Adrenal gland (tissue), 12 donors: ENCODE measurements around the gene ITGA11. TPM values are rescaled to one million over a fixed set of nuclear protein-coding genes. Genes with fewer than 3 reads are reported as not detected.
A peak's percentile ranks its signal among the peaks of the same experiment; 100 is the strongest.

ENCODE experiments used
- DNase-seq, 7 donors: peaks; one replicate each; pipeline ENCODE4 v3.0.0-alpha.2; 2019 to 2020
- H3K27ac ChIP-seq, 5 donors: fragments of 200-600 bp; sonication (generic) in 4 of 5; 1 replicate in 3 of 5; 2 replicates in 2 of 5; pipeline versions ENCODE4 v1.5.1 to v1.8.0; 2016 to 2020; ENCODE audit warnings: mild to moderate bottlenecking in 1 of 5
- H3K27me3 ChIP-seq: fragments of 200-600 bp; 2 replicates; pipeline ENCODE4 v1.8.0; 2021
- H3K36me3 ChIP-seq, 2 donors: fragments of 200-600 bp; replicated peaks in 1 of 2; 1 replicate in 1 of 2; 2 replicates in 1 of 2; pipeline versions ENCODE4 v1.5.1 to v1.8.0; 2018 to 2022
- H3K4me1 ChIP-seq, 2 donors: fragments of 200-600 bp; replicated peaks in 1 of 2; 1 replicate in 1 of 2; 2 replicates in 1 of 2; pipeline versions ENCODE4 v1.5.1 to v1.8.0; 2018 to 2021
- H3K4me3 ChIP-seq, 4 donors: fragments of 200-600 bp; sonication (generic) in 3 of 4; one replicate each; pipeline ENCODE4 v1.5.1; 2016 to 2018
- H3K9me3 ChIP-seq, 3 donors: fragments of 200-600 bp; sonication (generic) in 1 of 3; replicated peaks in 1 of 3; 1 replicate in 2 of 3; 2 replicates in 1 of 3; pipeline versions ENCODE4 v1.5.1 to v1.8.0; 2016 to 2021
- POLR2A ChIP-seq, 2 donors: fragments of 450-650 bp; IDR thresholded peaks; one replicate each; pipeline ENCODE4 v1.6.1; 2017; ENCODE audit warnings: antibody characterized with exemption in 2 of 2, mild to moderate bottlenecking in 2 of 2, moderate library complexity in 1 of 2
- WGBS, 4 donors: extraction: QIAGEN DNeasy Blood & Tissue Kit in 2 of 4; methylation state at CpG; one replicate each; pipeline versions ENCODE4 v1.1.5 to v1.1.7; 2013 to 2017; 5-methylcytosine and 5-hydroxymethylcytosine counted together
- intact Hi-C, 2 donors: fragments of 100-400 bp; cut with DNase I; formaldehyde crosslinking; loops; one replicate each; pipeline versions ENCODE4 v1.14.1 to v1.15.0; 2022 to 2023
- polyA plus RNA-seq, 3 donors: library from polyadenylated mRNA; stranded (reverse); fragments of 200-250 nt in 2 of 3; fragments of 350-450 nt in 1 of 3; fragmentation: Illumina TruSeq in 1 of 3; extraction: RNeasy Lipid Tissue Mini Kit (QIAGEN cat#74804) in 1 of 3; gene quantifications; one replicate each; pipeline ENCODE4 v1.2.3, GENCODE V29; 2013 to 2014
- total RNA-seq, 9 donors: library from RNA; depleted of rRNA in 4 of 9; stranded (reverse); fragments of >200 nt in 4 of 9; fragments of 120-200 nt in 1 of 9; fragmentation: NEBNext Ultra II Directional in 1 of 9; extraction: Animal tissue kit (Norgen Biotek cat#: 25700) in 1 of 9; gene quantifications; one replicate each; pipeline versions ENCODE4 v1.1.0 to v1.2.4, GENCODE V29; 2013 to 2023
- TF ChIP-seq, protein P1 (sequence below), 6 experiments: fragments of 450-650 bp in 4 of 6; fragments of 200-600 bp in 2 of 6; sonication (generic) in 1 of 6; IDR thresholded peaks; 1 replicate in 5 of 6; 2 replicates in 1 of 6; pipeline versions ENCODE4 v1.5.1 to v1.8.0; 2016 to 2021; ENCODE audit warnings: antibody characterized with exemption in 6 of 6, mild to moderate bottlenecking in 2 of 6, moderate library complexity in 1 of 6
- donor health status: healthy with polysubstance abuse.
- donor health status: Bipolar disorder and iron deficiency.
- donor health status: DM: yes; HTN: yes; CAD: no.
- donor health status: DM: no; HTN: no; CAD: no.
- donor health status: DM: no; HTN: no; CAD: no.
- donor health status: DM: yes; HTN: yes; CAD: no.

The ITGA11 gene
- total and polyA plus RNA-seq, 12 donors = 1.4 to 52.5 (median 7.5) TPM

GRCh38 chr15:68382286-68383007 is 49.5 kb downstream of the ITGA11 start:
- peaks cover 7 to 19% of the 10 kb centered on the region in 2 donors for H3K4me1 ChIP-seq
- H3K27ac ChIP-seq = no peak overlapping the region
- intact Hi-C loops = loop anchor here in 1 of 2 donors (10.0 kb wide), 1 partner anchor 152 kb away; no protein-coding TSS in a partner anchor
- no peaks in the 10 kb centered on the region for H3K27me3 ChIP-seq
- no peaks in the 10 kb centered on the region for H3K9me3 ChIP-seq
- peak in 3 of 7 donors; percentile 8 to 18 (median 13) for DNase-seq
- 79 to 88% (median 83%) methylated on average over 5 of the region's 5 CpGs for WGBS, 4 donors
- no peak overlapping the region for H3K4me3 ChIP-seq
- no peaks in the 10 kb centered on the region for H3K36me3 ChIP-seq
- TF ChIP-seq POLR2A (IDR thresholded peaks at IDR 0.05) = no peak
- TF ChIP-seq, protein P1, sequence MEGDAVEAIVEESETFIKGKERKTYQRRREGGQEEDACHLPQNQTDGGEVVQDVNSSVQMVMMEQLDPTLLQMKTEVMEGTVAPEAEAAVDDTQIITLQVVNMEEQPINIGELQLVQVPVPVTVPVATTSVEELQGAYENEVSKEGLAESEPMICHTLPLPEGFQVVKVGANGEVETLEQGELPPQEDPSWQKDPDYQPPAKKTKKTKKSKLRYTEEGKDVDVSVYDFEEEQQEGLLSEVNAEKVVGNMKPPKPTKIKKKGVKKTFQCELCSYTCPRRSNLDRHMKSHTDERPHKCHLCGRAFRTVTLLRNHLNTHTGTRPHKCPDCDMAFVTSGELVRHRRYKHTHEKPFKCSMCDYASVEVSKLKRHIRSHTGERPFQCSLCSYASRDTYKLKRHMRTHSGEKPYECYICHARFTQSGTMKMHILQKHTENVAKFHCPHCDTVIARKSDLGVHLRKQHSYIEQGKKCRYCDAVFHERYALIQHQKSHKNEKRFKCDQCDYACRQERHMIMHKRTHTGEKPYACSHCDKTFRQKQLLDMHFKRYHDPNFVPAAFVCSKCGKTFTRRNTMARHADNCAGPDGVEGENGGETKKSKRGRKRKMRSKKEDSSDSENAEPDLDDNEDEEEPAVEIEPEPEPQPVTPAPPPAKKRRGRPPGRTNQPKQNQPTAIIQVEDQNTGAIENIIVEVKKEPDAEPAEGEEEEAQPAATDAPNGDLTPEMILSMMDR (IDR thresholded peaks at IDR 0.05) = no peak

GRCh38 chr15:68380456-68380855 is 51.5 kb downstream of the ITGA11 start:
- TF ChIP-seq, protein P1 (IDR thresholded peaks at IDR 0.05) = no peak
- no peak for TF ChIP-seq POLR2A (IDR thresholded peaks at IDR 0.05)
- Histone ChIP-seq H3K36me3 (no peaks in the 10 kb centered on the region), H3K4me1 (peaks cover 7 to 19% of the 10 kb centered on the region in 2 donors), H3K27me3 (no peaks in the 10 kb centered on the region), H3K27ac (no peak overlapping the region), H3K4me3 (no peak overlapping the region), H3K9me3 (no peaks in the 10 kb centered on the region)
- DNase-seq = peak in 2 of 7 donors; percentile 12 to 28
- intact Hi-C loops = loop anchor here in 1 of 2 donors (10.0 kb wide), 1 partner anchor 154 kb away; no protein-coding TSS in a partner anchor
- 92 to 100% (median 94%) methylated on average over 5 of the region's 5 CpGs for WGBS, 4 donors

DNA sequence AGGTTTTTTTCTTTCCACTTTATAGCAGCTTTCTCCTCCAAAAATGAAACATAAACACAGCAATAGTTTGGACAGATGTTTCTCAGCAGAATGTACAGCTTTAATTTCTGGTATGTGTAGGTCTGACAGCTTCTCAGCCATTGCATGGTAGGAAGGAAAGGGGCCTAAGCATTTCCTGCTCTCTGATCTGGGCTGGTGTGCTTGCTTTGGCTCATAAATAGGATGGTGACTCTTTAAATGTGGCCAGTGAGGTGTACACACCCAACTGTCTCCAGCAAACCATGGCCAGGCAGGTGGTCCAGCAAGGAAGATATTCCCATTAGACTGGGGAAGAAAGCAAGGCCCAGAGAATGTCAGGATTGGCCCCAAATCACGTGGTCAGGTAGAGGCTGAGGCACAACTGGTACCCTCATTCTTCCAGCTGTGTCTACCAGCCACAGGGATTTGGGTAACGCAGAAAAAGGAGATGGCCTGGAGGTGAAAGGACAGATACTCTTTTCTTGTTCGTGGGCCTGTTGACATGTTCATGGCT is 52.1 kb downstream of the ITGA11 start:
- Histone ChIP-seq H3K4me1 (peaks cover 7 to 15% of the 10 kb centered on the region in 2 donors), H3K27me3 (no peaks in the 10 kb centered on the region), H3K36me3 (no peaks in the 10 kb centered on the region), H3K4me3 (no peak overlapping the region), H3K27ac (no peak overlapping the region), H3K9me3 (no peaks in the 10 kb centered on the region)
- no peak for TF ChIP-seq POLR2A (IDR thresholded peaks at IDR 0.05)
- TF ChIP-seq, protein P1 (IDR thresholded peaks at IDR 0.05) = no peak
- 67 to 77% (median 74%) methylated on average over 3 of the region's 3 CpGs for WGBS, 4 donors
- intact Hi-C loops = loop anchor here in 1 of 2 donors (5.0 to 10.0 kb wide), 2 partner anchors 68 to 155 kb away; no protein-coding TSS in a partner anchor
- DNase-seq = peak in 1 of 7 donors; percentile 7

GRCh38 chr15:68379058-68379758 is 52.8 kb downstream of the ITGA11 start:
- Histone ChIP-seq H3K36me3 (no peaks in the 10 kb centered on the region), H3K27ac (no peak overlapping the region), H3K4me1 (peaks cover 6 to 9% of the 10 kb centered on the region in 2 donors), H3K27me3 (no peaks in the 10 kb centered on the region), H3K9me3 (no peaks in the 10 kb centered on the region), H3K4me3 (no peak overlapping the region)
- intact Hi-C loops = loop anchor here in 1 of 2 donors (5.0 kb wide), 1 partner anchor 67 kb away; no protein-coding TSS in a partner anchor
- no peak for TF ChIP-seq POLR2A (IDR thresholded peaks at IDR 0.05)
- peak in 1 of 7 donors; percentile 35 for DNase-seq
- WGBS, 4 donors = 82 to 89% (median 85%) methylated on average over 7 to 8 of the region's 8 CpGs
